Tongue (tissue), 2 donors: Measurements from ENCODE around the gene SCARB1. TPM values are rescaled to one million over a fixed set of nuclear protein-coding genes. Genes with fewer than 3 reads are reported as not detected.

Source experiments
- DNase-seq: peaks from one replicate; pipeline ENCODE4 v3.0.0-alpha.2; 2015
- total RNA-seq: library from RNA; depleted of rRNA; stranded (reverse); fragments of >200 nt; gene quantifications from one replicate; pipeline ENCODE4 v1.2.3, GENCODE V29; 2014

The SCARB1 gene
- total RNA-seq, 1 donor from 2014 or later, result 16.2 TPM

GRCh38 chr12:124774462-124775167 lies 89.0 kb downstream of the SCARB1 start:
- peak; percentile 65 for DNase-seq

- no peak for DNase-seq
Observed at GRCh38 chr12:124774054-124774461, 89.6 kb downstream of the SCARB1 start.

GRCh38 chr12:124772289-124773170 lies 91.1 kb downstream of the SCARB1 start:
- DNase-seq, result no peak

GRCh38 chr12:124771462-124772288 lies 92.0 kb downstream of the SCARB1 start:
- peak; percentile 93 for DNase-seq

GRCh38 chr12:124770728-124771127 lies 92.9 kb downstream of the SCARB1 start:
- DNase-seq, result no peak

GRCh38 chr12:124769881-124770512 lies 93.7 kb downstream of the SCARB1 start:
- DNase-seq, result no peak

- DNase-seq, result no peak
Observed at GRCh38 chr12:124769163-124769530, 94.5 kb downstream of the SCARB1 start.

GRCh38 chr12:124768452-124769162 lies 95.1 kb downstream of the SCARB1 start:
- peak; percentile 58 for DNase-seq

GRCh38 chr12:124767066-124767821 lies 96.4 kb downstream of the SCARB1 start:
- DNase-seq, result peak; percentile 92

- DNase-seq, result no peak
Observed at GRCh38 chr12:124766727-124767065, 97.0 kb downstream of the SCARB1 start.

- DNase-seq, result peak; percentile 68
Observed at GRCh38 chr12:124765581-124766489, 97.8 kb downstream of the SCARB1 start.

- peak; percentile 90 for DNase-seq
Observed at GRCh38 chr12:124764870-124765580, 98.6 kb downstream of the SCARB1 start.

GRCh38 chr12:124764451-124764850 lies 99.2 kb downstream of the SCARB1 start:
- peak; percentile 69 for DNase-seq

GRCh38 chr12:124763594-124763979 lies 100.1 kb downstream of the SCARB1 start:
- DNase-seq, result no peak

- no peak for DNase-seq
Observed at GRCh38 chr12:124762791-124763593, 100.7 kb downstream of the SCARB1 start.

- DNase-seq, result no peak
Observed at GRCh38 chr12:124762384-124762783, 101.3 kb downstream of the SCARB1 start.

GRCh38 chr12:124761871-124762270 lies 101.8 kb downstream of the SCARB1 start:
- no peak for DNase-seq

GRCh38 chr12:124761056-124761455 lies 102.6 kb downstream of the SCARB1 start:
- no peak for DNase-seq
